Right lobe of liver (tissue), 4 donors: ENCODE measurements around the gene VPS36.
"Not testable (repeated sequence)": the region's sequence is repeated elsewhere in the genome, so short reads cannot be mapped to it uniquely, and the experiment has no call there.

Source experiments
- CTCF ChIP-seq, 4 donors: fragments of 200-600 bp in 3 of 4; fragments of 450-650 bp in 1 of 4; IDR thresholded peaks; one replicate each; pipeline versions ENCODE4 v1.5.1 to v1.8.0; 2016 to 2022; ENCODE audit warnings: antibody characterized with exemption in 4 of 4, mild to moderate bottlenecking in 2 of 4
- POLR2A ChIP-seq: fragments of 450-650 bp; IDR thresholded peaks from one replicate; pipeline ENCODE4 v1.6.1; 2017; ENCODE audit warnings: antibody characterized with exemption, mild to moderate bottlenecking
- donor health status: DM: no; HTN: no; CAD: no.
- donor health status: DM: no; HTN: no; CAD: no.
- donor health status: DM: no; HTN: yes; CAD: no.

DNA sequence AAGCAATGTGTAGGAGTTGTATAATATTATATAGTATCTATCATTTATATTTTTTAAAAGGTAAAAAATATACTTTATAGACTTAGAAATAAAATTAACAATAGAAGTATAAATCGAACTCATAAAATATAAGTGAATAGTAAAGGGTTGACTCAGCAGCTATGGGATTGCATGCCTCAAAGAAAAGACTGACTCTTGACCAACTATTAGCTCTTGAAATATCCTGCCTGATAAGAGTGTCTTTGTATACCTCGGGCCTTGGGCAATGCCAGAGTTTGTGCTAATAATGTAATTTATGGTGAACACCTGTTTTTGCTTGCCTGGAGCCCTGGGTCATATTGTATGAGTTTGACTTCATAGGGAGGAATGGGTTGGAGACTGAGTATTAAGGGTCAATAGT is 36.6 kb upstream of the VPS36 start:
- TF ChIP-seq CTCF (IDR thresholded peaks at IDR 0.05); POLR2A: not testable (repeated sequence)
